Measurements from ENCODE around the gene ALDH1A3. TPM values are rescaled to one million over a fixed set of nuclear protein-coding genes. Genes with fewer than 3 reads are reported as not detected.
A peak's percentile ranks its signal among the peaks of the same experiment; 100 is the strongest.

Gene ALDH1A3
- total RNA-seq, 2 donors from 2014 or later: 3.4 to 13.7 TPM

DNA sequence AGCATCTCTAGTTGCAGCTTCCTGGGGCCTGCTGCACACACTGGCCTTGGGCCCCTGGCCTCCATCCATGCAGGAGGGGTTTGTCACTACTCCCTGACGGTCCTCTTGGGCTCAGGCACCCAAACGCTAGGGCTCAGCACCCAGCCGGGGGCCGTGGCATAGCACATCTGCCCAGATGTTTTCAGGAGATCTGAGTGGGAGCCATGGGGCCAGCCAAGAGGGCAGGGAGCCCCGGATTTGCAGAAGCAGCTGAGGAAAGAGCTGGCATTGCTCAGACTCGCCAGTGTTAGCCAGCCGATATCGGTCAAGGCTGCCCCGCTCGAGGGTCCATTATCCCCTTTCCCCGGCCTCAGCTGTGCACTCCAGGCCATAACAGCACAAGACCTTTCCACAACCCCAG, 1.5 kb upstream of the ALDH1A3 start:
- intact Hi-C loops (cut with DNase I): loop anchor here in 1 of 2 donors (10.0 kb wide), 1 partner anchor 57 kb away; no protein-coding TSS in a partner anchor

GRCh38 chr15:100878648-100879047, 983 bp upstream of the ALDH1A3 start:
- intact Hi-C loops (cut with DNase I): loop anchor here in 1 of 2 donors (10.0 kb wide), 1 partner anchor 56 kb away; no protein-coding TSS in a partner anchor
- DNase-seq (no peak), ATAC-seq (no peak)

More for the DNA sequence above, 1.5 kb upstream of the ALDH1A3 start:
- DNase-seq (no peak), ATAC-seq (no peak)

DNA sequence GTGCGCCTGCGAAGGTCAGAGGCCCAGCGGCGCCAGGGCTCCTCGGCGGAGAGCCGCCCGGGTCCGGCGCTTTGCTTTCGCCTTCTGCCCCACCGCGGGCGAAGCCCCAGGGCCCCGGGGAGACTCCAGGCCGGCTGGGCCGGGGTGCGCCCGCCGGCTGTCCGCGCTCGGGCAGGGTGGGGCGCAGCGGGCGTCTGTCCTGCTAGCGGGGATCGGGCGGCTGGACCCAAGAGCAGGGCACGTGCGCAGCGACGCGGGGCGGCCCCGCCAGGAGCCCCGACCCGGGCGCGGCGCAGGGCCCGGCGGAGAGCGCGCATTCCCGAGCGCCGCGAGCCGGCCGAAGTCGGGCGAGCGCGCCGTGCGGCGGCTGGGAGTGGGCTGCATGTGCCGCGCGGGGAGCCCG, 569 bp upstream of the ALDH1A3 start:
- DNase-seq (no peak), ATAC-seq (peak; percentile 13 to 35)
- intact Hi-C loops (cut with DNase I): loop anchor here in 1 of 2 donors (10.0 kb wide), 1 partner anchor 56 kb away; no protein-coding TSS in a partner anchor

DNA sequence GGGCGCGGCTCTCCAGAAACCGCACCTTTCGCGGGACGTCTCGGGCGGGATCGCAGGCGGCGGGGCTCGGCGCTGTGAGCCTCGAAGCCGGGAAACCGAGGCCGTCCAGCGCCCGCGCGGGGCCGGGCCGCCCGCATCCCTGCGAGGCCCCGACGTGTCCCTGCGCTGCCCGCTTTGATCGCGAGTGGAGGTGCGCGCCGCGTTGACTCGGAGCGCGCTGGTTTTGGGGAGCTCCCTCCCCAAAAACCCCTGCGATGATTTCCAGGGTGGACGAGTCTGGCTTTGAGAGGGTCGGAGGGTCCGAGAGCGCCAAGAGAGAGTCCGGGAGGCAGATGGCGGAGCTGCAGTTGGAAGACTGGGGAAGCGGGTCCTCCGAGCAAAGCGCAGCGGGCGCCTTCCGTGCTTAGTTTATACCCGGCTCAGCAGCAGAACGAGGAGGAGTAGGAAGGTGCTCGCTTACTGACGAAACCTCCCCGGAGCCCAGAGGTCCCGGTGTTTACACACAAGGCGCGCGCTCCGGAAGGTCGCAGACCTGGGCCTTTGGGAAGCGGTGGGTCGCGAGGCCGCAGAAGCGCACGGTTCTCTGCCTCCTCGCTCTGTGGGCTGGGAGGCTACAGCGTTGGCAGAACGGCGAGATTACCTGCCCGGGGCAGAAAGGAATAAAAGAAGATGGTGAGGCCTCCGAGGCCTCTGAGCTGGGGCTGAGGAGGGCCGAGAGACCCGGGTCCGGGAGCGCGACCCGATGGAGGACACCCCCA, 687 bp downstream of the ALDH1A3 start:
- DNase-seq: no peak
- intact Hi-C loops (cut with DNase I): no loop called here
- peak in 1 of 2 donors; percentile 7 for ATAC-seq

- DNase-seq: no peak
- intact Hi-C loops (cut with DNase I): no loop called here
- ATAC-seq: no peak
These were observed 1.2 kb downstream of the ALDH1A3 start for GRCh38 chr15:100880897-100881242.

DNA sequence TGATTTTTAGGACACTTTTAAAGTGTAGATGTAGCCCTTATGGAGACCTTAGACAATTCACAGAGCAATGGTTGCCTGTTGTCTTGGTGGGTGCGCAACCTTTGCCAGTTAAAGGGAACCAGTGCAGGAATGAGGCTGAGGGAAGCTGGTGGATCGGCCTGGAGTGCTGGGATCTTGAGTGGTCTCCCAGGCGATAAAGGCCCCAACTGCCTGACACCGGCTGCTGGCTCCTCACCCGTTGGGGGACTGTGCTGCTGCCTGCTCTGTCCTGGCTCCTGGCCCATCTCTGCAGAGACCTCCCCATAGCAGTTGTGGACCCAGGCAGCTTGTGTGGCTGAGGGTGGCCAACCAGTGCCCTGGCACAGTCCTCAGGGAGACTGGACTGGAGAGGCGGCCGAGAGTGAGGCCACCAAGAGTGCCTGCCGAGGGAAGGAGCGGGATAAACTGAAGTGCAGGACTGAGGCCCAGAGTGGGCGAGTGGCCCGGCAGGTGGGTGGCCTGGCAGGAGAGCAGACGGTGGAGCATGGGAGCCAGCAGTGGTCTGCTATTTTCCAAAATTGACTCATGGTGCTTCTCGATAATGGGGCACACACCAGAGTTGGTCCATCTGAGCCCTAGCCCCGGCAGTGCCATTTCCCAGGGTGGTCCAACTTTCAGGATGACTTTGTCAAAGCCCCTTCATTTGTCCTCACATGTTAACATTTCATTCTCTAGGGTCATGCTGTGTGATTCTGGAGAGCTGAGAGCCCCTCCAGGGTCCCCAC, 2.1 kb downstream of the ALDH1A3 start:
- no peak for DNase-seq
- intact Hi-C loops (cut with DNase I): no loop called here
- no peak for ATAC-seq

- DNase-seq (no peak), ATAC-seq (no peak)
- intact Hi-C loops (cut with DNase I): no loop called here
These were observed 5.5 kb downstream of the ALDH1A3 start for GRCh38 chr15:100885116-100885515.

DNA sequence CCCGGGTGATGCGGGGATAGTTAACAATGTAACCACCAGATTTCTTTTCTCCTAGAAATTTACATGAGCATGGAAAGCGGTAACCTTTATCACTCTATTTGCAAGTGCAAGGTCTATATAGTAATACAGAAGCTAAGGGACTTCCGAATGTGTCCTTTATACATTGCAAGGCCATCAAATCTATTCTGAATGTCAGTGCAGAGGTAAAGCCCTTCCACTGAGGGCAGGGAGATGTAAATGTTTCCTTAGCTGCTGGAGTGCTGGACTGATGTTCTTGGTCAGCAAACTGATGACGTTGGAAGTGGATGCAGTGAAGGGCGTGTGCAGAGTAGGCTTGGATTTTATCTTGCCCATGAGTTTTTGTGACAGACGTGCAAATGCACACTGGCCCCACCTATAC, 6.2 kb downstream of the ALDH1A3 start:
- intact Hi-C loops (cut with DNase I): no loop called here
- DNase-seq: no peak
- no peak for ATAC-seq

GRCh38 chr15:100887211-100887913, 7.7 kb downstream of the ALDH1A3 start:
- intact Hi-C loops (cut with DNase I): no loop called here
- DNase-seq: no peak
- no peak for ATAC-seq

DNA sequence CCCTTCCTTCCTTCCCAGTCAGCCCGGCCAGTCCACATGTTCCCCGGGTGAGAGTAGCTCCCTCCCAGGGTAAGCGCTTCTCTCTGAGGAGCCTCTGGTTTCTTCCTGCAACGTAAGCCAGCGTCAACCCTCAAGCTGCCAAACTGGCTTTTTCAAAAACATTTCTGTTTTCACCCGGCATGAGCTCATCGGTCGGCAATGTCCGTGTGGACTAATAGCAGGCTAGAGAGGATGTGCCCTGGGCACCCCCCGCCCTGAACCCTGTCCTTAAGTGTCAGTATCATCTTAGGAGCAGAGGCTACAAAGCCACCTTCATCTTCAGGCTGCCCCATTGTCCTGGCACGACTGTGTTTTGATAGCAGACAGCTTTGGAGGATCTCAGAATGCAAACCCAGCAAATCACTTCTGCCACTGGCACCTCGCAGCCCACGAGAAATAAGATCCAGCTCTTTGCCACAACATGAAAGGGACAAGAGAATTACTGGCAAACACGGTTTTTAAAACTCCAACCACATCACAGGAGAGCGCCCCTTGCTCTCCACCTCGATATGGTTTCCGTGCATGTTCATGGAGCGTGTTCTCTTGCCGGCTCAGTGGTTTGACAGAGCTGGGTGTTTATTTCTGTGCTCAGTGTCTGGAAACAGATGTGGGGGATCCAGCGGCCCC, 9.9 kb downstream of the ALDH1A3 start:
- DNase-seq (peak; percentile 82), ATAC-seq (peak; percentile 75 to 80)
- intact Hi-C loops (cut with DNase I): no loop called here

DNA sequence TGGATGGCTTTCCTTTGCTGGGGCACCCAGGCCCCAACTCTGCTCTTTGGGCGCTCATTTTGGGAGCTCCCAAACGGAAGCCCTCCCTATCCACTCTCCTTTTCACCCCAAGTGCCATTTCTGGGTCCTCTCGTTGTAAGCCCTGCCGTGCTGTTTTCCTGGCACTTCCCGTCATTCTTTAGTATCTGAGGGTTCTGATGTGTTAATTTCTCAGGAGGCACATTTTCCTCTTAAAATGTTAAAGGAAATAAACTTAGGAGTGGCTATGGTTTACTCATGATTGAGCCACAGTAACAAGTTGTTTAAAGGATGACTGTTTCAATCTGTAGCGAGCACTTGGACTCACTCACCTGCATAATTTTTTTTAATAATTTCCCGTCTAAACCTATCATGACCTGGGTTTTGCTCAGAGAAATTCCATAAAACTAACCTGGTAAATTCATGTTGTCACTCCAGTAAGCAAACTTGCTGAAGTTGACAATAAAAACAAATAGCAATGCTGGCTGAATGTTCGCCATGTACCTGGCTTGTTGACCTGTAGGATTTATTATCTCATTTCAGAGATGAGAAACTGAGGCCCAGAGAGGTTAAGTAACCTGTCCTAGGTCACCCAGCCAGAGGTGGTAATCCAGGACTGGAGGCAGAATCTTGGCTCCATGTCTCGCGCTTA, 10.6 kb downstream of the ALDH1A3 start:
- intact Hi-C loops (cut with DNase I): no loop called here
- ATAC-seq: no peak
- DNase-seq: no peak

DNA sequence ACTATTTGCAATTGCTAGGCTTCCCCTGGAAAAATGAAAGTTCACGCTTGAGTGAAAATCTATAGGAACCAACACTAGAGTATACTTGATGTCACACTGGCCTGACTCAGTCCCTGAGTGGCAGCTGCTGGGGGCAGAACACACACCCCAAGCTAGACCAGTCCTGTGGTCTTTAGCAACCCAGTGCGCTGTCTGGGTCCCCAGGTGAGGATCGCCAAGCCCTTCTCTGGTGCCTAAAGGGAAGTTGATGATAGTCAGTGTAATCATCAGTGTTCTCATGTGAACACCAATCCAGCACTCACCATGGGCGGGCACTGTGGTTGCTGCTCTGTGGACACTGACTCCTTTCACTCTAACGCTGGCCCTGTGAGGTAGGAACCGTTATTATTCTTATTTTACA, 11.2 kb downstream of the ALDH1A3 start:
- intact Hi-C loops (cut with DNase I): no loop called here
- ATAC-seq: no peak
- no peak for DNase-seq

GRCh38 chr15:100891307-100892012, 11.8 kb downstream of the ALDH1A3 start:
- ATAC-seq (no peak), DNase-seq (no peak)
- intact Hi-C loops (cut with DNase I): no loop called here

GRCh38 chr15:100892013-100892355, 12.4 kb downstream of the ALDH1A3 start:
- intact Hi-C loops (cut with DNase I): no loop called here
- ATAC-seq (no peak), DNase-seq (no peak)

- intact Hi-C loops (cut with DNase I): no loop called here
- DNase-seq (no peak), ATAC-seq (no peak)
These were observed 13.8 kb downstream of the ALDH1A3 start for GRCh38 chr15:100893261-100893963.

DNA sequence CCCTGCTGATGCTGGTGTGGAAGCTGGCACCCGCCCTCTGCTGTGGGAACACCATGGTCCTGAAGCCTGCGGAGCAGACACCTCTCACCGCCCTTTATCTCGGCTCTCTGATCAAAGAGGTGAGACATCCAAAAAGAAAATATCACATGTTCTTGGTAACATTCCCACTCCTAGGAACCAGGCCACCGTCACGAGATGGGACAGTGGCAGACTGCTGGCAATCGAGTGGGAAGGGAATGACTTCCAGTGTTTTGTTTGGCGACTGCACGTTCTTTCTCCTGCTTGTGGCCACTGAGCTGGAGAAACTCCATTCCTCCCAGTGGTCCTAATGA, 14.3 kb downstream of the ALDH1A3 start:
- intact Hi-C loops (cut with DNase I): no loop called here
- no peak for DNase-seq
- ATAC-seq: peak in 1 of 2 donors; percentile 17

GRCh38 chr15:100895721-100896120, 16.1 kb downstream of the ALDH1A3 start:
- DNase-seq: no peak
- intact Hi-C loops (cut with DNase I): no loop called here
- no peak for ATAC-seq

Data from left cardiac atrium (tissue), 4 donors.